Measurements from ENCODE around the gene ANKRD44.

The ANKRD44 gene

GRCh38 chr2:197268786-197269584 lies 41.6 kb downstream of the ANKRD44 start:
- Histone ChIP-seq H3K4me3 (ENCODE audit: insufficient read length, low read depth) (no peak overlapping the region), H3K36me3 (ENCODE audit: insufficient read depth, insufficient read length, low read length) (no peaks in the 10 kb centered on the region), H3K9me3 (ENCODE audit: insufficient read depth, low read length) (no peaks in the 10 kb centered on the region), H3K4me1 (ENCODE audit: insufficient read depth, insufficient read length) (peaks cover 3% of the 10 kb centered on the region), H3K9ac (ENCODE audit: insufficient read length, low read depth) (no peak overlapping the region), H3K27me3 (ENCODE audit: insufficient read depth, insufficient read length) (no peaks in the 10 kb centered on the region)
- TF ChIP-seq ZNF274 (IDR thresholded peaks at IDR 0.05; ENCODE audit: low read depth, low read length) (no peak), YY1 (IDR thresholded peaks at IDR 0.05; ENCODE audit: insufficient read depth, insufficient read length) (no peak), SUZ12 (IDR thresholded peaks at IDR 0.05; ENCODE audit: extremely low read depth, insufficient read depth, insufficient read length) (no peak)
- DNase-seq (ENCODE audit: low read depth, low spot score): no peak

- no peak for DNase-seq (ENCODE audit: low read depth, low spot score)
- Histone ChIP-seq H3K4me3 (ENCODE audit: insufficient read length, low read depth) (no peak overlapping the region), H3K27me3 (ENCODE audit: insufficient read depth, insufficient read length) (no peaks in the 10 kb centered on the region), H3K36me3 (ENCODE audit: insufficient read depth, insufficient read length, low read length) (no peaks in the 10 kb centered on the region), H3K9me3 (ENCODE audit: insufficient read depth, low read length) (no peaks in the 10 kb centered on the region), H3K4me1 (ENCODE audit: insufficient read depth, insufficient read length) (peaks cover 3% of the 10 kb centered on the region), H3K9ac (ENCODE audit: insufficient read length, low read depth) (no peak overlapping the region)
- no peak for TF ChIP-seq YY1 (IDR thresholded peaks at IDR 0.05; ENCODE audit: insufficient read depth, insufficient read length)
- no peak for TF ChIP-seq ZNF274 (IDR thresholded peaks at IDR 0.05; ENCODE audit: low read depth, low read length)
- no peak for TF ChIP-seq SUZ12 (IDR thresholded peaks at IDR 0.05; ENCODE audit: extremely low read depth, insufficient read depth, insufficient read length)
Measured at GRCh38 chr2:197266477-197266876, 44.1 kb downstream of the ANKRD44 start.

- Histone ChIP-seq H3K4me3 (ENCODE audit: insufficient read length, low read depth) (no peak overlapping the region), H3K9me3 (ENCODE audit: insufficient read depth, low read length) (no peaks in the 10 kb centered on the region), H3K9ac (ENCODE audit: insufficient read length, low read depth) (no peak overlapping the region), H3K36me3 (ENCODE audit: insufficient read depth, insufficient read length, low read length) (no peaks in the 10 kb centered on the region), H3K27me3 (ENCODE audit: insufficient read depth, insufficient read length) (no peaks in the 10 kb centered on the region), H3K4me1 (ENCODE audit: insufficient read depth, insufficient read length) (peaks cover 3% of the 10 kb centered on the region)
- TF ChIP-seq YY1 (IDR thresholded peaks at IDR 0.05; ENCODE audit: insufficient read depth, insufficient read length) (no peak), ZNF274 (IDR thresholded peaks at IDR 0.05; ENCODE audit: low read depth, low read length) (no peak), SUZ12 (IDR thresholded peaks at IDR 0.05; ENCODE audit: extremely low read depth, insufficient read depth, insufficient read length) (no peak)
- no peak for DNase-seq (ENCODE audit: low read depth, low spot score)
Measured at GRCh38 chr2:197265924-197266323, 44.7 kb downstream of the ANKRD44 start.

GRCh38 chr2:197265036-197265435 lies 45.5 kb downstream of the ANKRD44 start:
- TF ChIP-seq ZNF274 (IDR thresholded peaks at IDR 0.05; ENCODE audit: low read depth, low read length) (no peak), SUZ12 (IDR thresholded peaks at IDR 0.05; ENCODE audit: extremely low read depth, insufficient read depth, insufficient read length) (no peak), YY1 (IDR thresholded peaks at IDR 0.05; ENCODE audit: insufficient read depth, insufficient read length) (no peak)
- no peak for DNase-seq (ENCODE audit: low read depth, low spot score)
- Histone ChIP-seq H3K36me3 (ENCODE audit: insufficient read depth, insufficient read length, low read length) (no peaks in the 10 kb centered on the region), H3K9ac (ENCODE audit: insufficient read length, low read depth) (no peak overlapping the region), H3K27me3 (ENCODE audit: insufficient read depth, insufficient read length) (no peaks in the 10 kb centered on the region), H3K4me3 (ENCODE audit: insufficient read length, low read depth) (no peak overlapping the region), H3K4me1 (ENCODE audit: insufficient read depth, insufficient read length) (peaks cover 3% of the 10 kb centered on the region), H3K9me3 (ENCODE audit: insufficient read depth, low read length) (no peaks in the 10 kb centered on the region)

- Histone ChIP-seq H3K4me3 (ENCODE audit: insufficient read length, low read depth) (no peak overlapping the region), H3K4me1 (ENCODE audit: insufficient read depth, insufficient read length) (no peaks in the 10 kb centered on the region), H3K9me3 (ENCODE audit: insufficient read depth, low read length) (no peaks in the 10 kb centered on the region), H3K27me3 (ENCODE audit: insufficient read depth, insufficient read length) (no peaks in the 10 kb centered on the region), H3K36me3 (ENCODE audit: insufficient read depth, insufficient read length, low read length) (no peaks in the 10 kb centered on the region), H3K9ac (ENCODE audit: insufficient read length, low read depth) (no peak overlapping the region)
- TF ChIP-seq ZNF274 (IDR thresholded peaks at IDR 0.05; ENCODE audit: low read depth, low read length) (no peak), SUZ12 (IDR thresholded peaks at IDR 0.05; ENCODE audit: extremely low read depth, insufficient read depth, insufficient read length) (no peak), YY1 (IDR thresholded peaks at IDR 0.05; ENCODE audit: insufficient read depth, insufficient read length) (no peak)
- no peak for DNase-seq (ENCODE audit: low read depth, low spot score)
Measured at GRCh38 chr2:197264332-197264731, 46.2 kb downstream of the ANKRD44 start.

GRCh38 chr2:197263077-197263476 lies 47.5 kb downstream of the ANKRD44 start:
- no peaks in the 10 kb centered on the region for H3K9me3 ChIP-seq (ENCODE audit: insufficient read depth, low read length)
- no peak overlapping the region for H3K4me3 ChIP-seq (ENCODE audit: insufficient read length, low read depth)
- no peaks in the 10 kb centered on the region for H3K36me3 ChIP-seq (ENCODE audit: insufficient read depth, insufficient read length, low read length)
- H3K9ac ChIP-seq (ENCODE audit: insufficient read length, low read depth): no peak overlapping the region
- H3K4me1 ChIP-seq (ENCODE audit: insufficient read depth, insufficient read length): no peaks in the 10 kb centered on the region
- H3K27me3 ChIP-seq (ENCODE audit: insufficient read depth, insufficient read length): no peaks in the 10 kb centered on the region
- no peak for TF ChIP-seq YY1 (IDR thresholded peaks at IDR 0.05; ENCODE audit: insufficient read depth, insufficient read length)
- TF ChIP-seq SUZ12 (IDR thresholded peaks at IDR 0.05; ENCODE audit: extremely low read depth, insufficient read depth, insufficient read length): no peak
- no peak for TF ChIP-seq ZNF274 (IDR thresholded peaks at IDR 0.05; ENCODE audit: low read depth, low read length)
- DNase-seq (ENCODE audit: low read depth, low spot score): no peak

- DNase-seq (ENCODE audit: low read depth, low spot score): no peak
- Histone ChIP-seq H3K9me3 (ENCODE audit: insufficient read depth, low read length) (no peaks in the 10 kb centered on the region), H3K9ac (ENCODE audit: insufficient read length, low read depth) (no peak overlapping the region), H3K4me3 (ENCODE audit: insufficient read length, low read depth) (no peak overlapping the region), H3K36me3 (ENCODE audit: insufficient read depth, insufficient read length, low read length) (no peaks in the 10 kb centered on the region), H3K4me1 (ENCODE audit: insufficient read depth, insufficient read length) (no peaks in the 10 kb centered on the region), H3K27me3 (ENCODE audit: insufficient read depth, insufficient read length) (no peaks in the 10 kb centered on the region)
- TF ChIP-seq YY1 (IDR thresholded peaks at IDR 0.05; ENCODE audit: insufficient read depth, insufficient read length) (no peak), ZNF274 (IDR thresholded peaks at IDR 0.05; ENCODE audit: low read depth, low read length) (no peak), SUZ12 (IDR thresholded peaks at IDR 0.05; ENCODE audit: extremely low read depth, insufficient read depth, insufficient read length) (no peak)
Measured at GRCh38 chr2:197261808-197262226, 48.8 kb downstream of the ANKRD44 start.
